ENCODE results near the gene PPP1R3E.
A peak's percentile ranks its signal among the peaks of the same experiment; 100 is the strongest.

PPP1R3E gene

GRCh38 chr14:23302290-23303225, at the start of gene PPP1R3E:
Gene PPP1R3E (minus strand): TSS chr14:23302859. CDS start chr14:23302576, 283 bp downstream.
- Histone ChIP-seq H3K4me2 (ENCODE audit: low read depth, low read length, poor library complexity, severe bottlenecking) (peak within 1 kb of the TSS; percentile 83), H3K36me3 (ENCODE audit: insufficient read depth, low read length) (peaks cover 13% of the 10 kb centered on the region; the same call in 1 of the 2 replicates), H3K9me2 (replicated peaks; ENCODE audit: low read depth, low read length) (no peaks in the 10 kb centered on the region), H3K79me2 (ENCODE audit: insufficient read depth, low read length) (peaks cover 49% of the 10 kb centered on the region), H3K9me3 (ENCODE audit: insufficient read depth, low read depth, low read length) (no peaks in the 10 kb centered on the region), H3K4me3 (ENCODE audit: low read length, poor library complexity, severe bottlenecking) (peak within 1 kb of the TSS; percentile 79), H3K4me1 (ENCODE audit: insufficient read depth, low read length, poor library complexity, severe bottlenecking) (peaks cover 27% of the 10 kb centered on the region), H2AFZ (ENCODE audit: low read length) (peak within 1 kb of the TSS; percentile 97), H3K27me3 (ENCODE audit: insufficient read depth, low read length, poor library complexity, severe bottlenecking) (no peaks in the 10 kb centered on the region), H3F3A (ENCODE audit: low read depth) (no peaks in the 10 kb centered on the region), H3K9ac (ENCODE audit: low read depth, low read length, poor library complexity, severe bottlenecking) (peak within 1 kb of the TSS; percentile 95), H4K20me1 (ENCODE audit: insufficient read depth, low read length, poor library complexity, severe bottlenecking) (peaks cover 10% of the 10 kb centered on the region)
- no peak for TF ChIP-seq EZH2phosphoT487 (IDR thresholded peaks at IDR 0.05; ENCODE audit: borderline replicate concordance)
- TF ChIP-seq CTCF (conservative IDR thresholded peaks at IDR 0.05; ENCODE audit: low read length) = no peak

- Histone ChIP-seq H3F3A (ENCODE audit: low read depth) (no peaks in the 10 kb centered on the region), H3K4me1 (ENCODE audit: insufficient read depth, low read length, poor library complexity, severe bottlenecking) (no peaks in the 10 kb centered on the region), H3K36me3 (ENCODE audit: insufficient read depth, low read length) (no peaks in the 10 kb centered on the region), H3K4me2 (ENCODE audit: low read depth, low read length, poor library complexity, severe bottlenecking) (peak overlapping the region; percentile 71), H3K9me3 (ENCODE audit: insufficient read depth, low read depth, low read length) (no peaks in the 10 kb centered on the region), H3K27me3 (ENCODE audit: insufficient read depth, low read length, poor library complexity, severe bottlenecking) (peaks cover 17% of the 10 kb centered on the region), H3K9me2 (replicated peaks; ENCODE audit: low read depth, low read length) (no peaks in the 10 kb centered on the region), H2AFZ (ENCODE audit: low read length) (peak overlapping the region; percentile 77; the same call in 1 of the 2 replicates), H3K9ac (ENCODE audit: low read depth, low read length, poor library complexity, severe bottlenecking) (peak overlapping the region; percentile 47), H3K4me3 (ENCODE audit: low read length, poor library complexity, severe bottlenecking) (peak overlapping the region; percentile 73), H3K79me2 (ENCODE audit: insufficient read depth, low read length) (no peaks in the 10 kb centered on the region), H4K20me1 (ENCODE audit: insufficient read depth, low read length, poor library complexity, severe bottlenecking) (no peaks in the 10 kb centered on the region)
- TF ChIP-seq CTCF (conservative IDR thresholded peaks at IDR 0.05; ENCODE audit: low read length) (no peak), EZH2phosphoT487 (IDR thresholded peaks at IDR 0.05; ENCODE audit: borderline replicate concordance) (no peak)
Observed at GRCh38 chr14:23351681-23352505, 49.2 kb upstream of the PPP1R3E start.

- no peak overlapping the region for H2AFZ ChIP-seq (ENCODE audit: low read length)
- TF ChIP-seq CTCF (conservative IDR thresholded peaks at IDR 0.05; ENCODE audit: low read length) = no peak
- TF ChIP-seq EZH2phosphoT487 (IDR thresholded peaks at IDR 0.05; ENCODE audit: borderline replicate concordance) = no peak
- H3K4me1 ChIP-seq (ENCODE audit: insufficient read depth, low read length, poor library complexity, severe bottlenecking) = no peaks in the 10 kb centered on the region
- H3K4me3 ChIP-seq (ENCODE audit: low read length, poor library complexity, severe bottlenecking) = no peak overlapping the region
- H3K9me3 ChIP-seq (ENCODE audit: insufficient read depth, low read depth, low read length) = no peaks in the 10 kb centered on the region
- no peaks in the 10 kb centered on the region for H4K20me1 ChIP-seq (ENCODE audit: insufficient read depth, low read length, poor library complexity, severe bottlenecking)
- no peaks in the 10 kb centered on the region for H3K9me2 ChIP-seq (replicated peaks; ENCODE audit: low read depth, low read length)
- H3K27me3 ChIP-seq (ENCODE audit: insufficient read depth, low read length, poor library complexity, severe bottlenecking) = peaks cover 17% of the 10 kb centered on the region
- no peak overlapping the region for H3K4me2 ChIP-seq (ENCODE audit: low read depth, low read length, poor library complexity, severe bottlenecking)
- H3F3A ChIP-seq (ENCODE audit: low read depth) = no peaks in the 10 kb centered on the region
- H3K36me3 ChIP-seq (ENCODE audit: insufficient read depth, low read length) = no peaks in the 10 kb centered on the region
- no peaks in the 10 kb centered on the region for H3K79me2 ChIP-seq (ENCODE audit: insufficient read depth, low read length)
- no peak overlapping the region for H3K9ac ChIP-seq (ENCODE audit: low read depth, low read length, poor library complexity, severe bottlenecking)
Observed at GRCh38 chr14:23349156-23349845, 46.6 kb upstream of the PPP1R3E start.

Measured in Loucy (cell line).